Endothelial cell of umbilical vein (primary cell): ENCODE results near the gene SIPA1L2. TPM values are rescaled to one million over a fixed set of nuclear protein-coding genes. Genes with fewer than 3 reads are reported as not detected.

Source experiments
- BruUV-seq: library from RNA; stranded (reverse); fragments of 400-500 nt; replicated peaks from 2 replicates; lab custom pipeline; 2021; lab: Mats Ljungman, UMichigan
- CTCF ChIA-PET: fragments of 300-600, 350-600 bp; sonication (Branson Sonifier 250); formaldehyde crosslinking; loops from one replicate; lab custom pipeline; 2021; ENCODE audit warnings: antibody characterized with exemption, inconsistent platforms; lab: Charles Lee
- POLR2A ChIA-PET: fragments of 300-600, 350-600 bp; sonication (Branson Sonifier 250); formaldehyde crosslinking; loops from one replicate; lab custom pipeline; 2021; ENCODE audit warnings: antibody characterized with exemption, inconsistent platforms; lab: Charles Lee
- DNase-seq: peaks from one replicate; pipeline ENCODE4 v3.0.0-alpha.2; 2011; ENCODE audit warnings: low read depth, low spot score
- FAIRE-seq: peaks from 2 replicates; lab custom pipeline; 2011; peaks lifted over from hg19 to GRCh38; lab: Jason Lieb, UNC
- H2AFZ ChIP-seq: 2 replicates; pipeline ENCODE4 v1.6.0; 2012; ENCODE audit warnings: low read depth, low read length, control low read depth, inconsistent platforms
- H3K27ac ChIP-seq: 2 replicates; pipeline ENCODE4 v1.5.1; 2011; ENCODE audit warnings: low read depth, mild to moderate bottlenecking, control low read depth, low read length, moderate library complexity; ENCODE audit not compliant: insufficient read depth
- H3K27me3 ChIP-seq, 2 experiments: 2 replicates each; pipeline versions ENCODE4 v1.6.0 to v1.6.1; 2011; ENCODE audit warnings: low read length in 2 of 2, mixed read lengths in 1 of 2; ENCODE audit not compliant: control insufficient read depth in 2 of 2, insufficient read depth in 2 of 2
- H3K36me3 ChIP-seq, 2 experiments: 2 replicates in 1 of 2; 3 replicates in 1 of 2; pipeline ENCODE4 v1.5.1; 2011; ENCODE audit warnings: low read length in 2 of 2, mild to moderate bottlenecking in 1 of 2, moderate library complexity in 1 of 2; ENCODE audit not compliant: control insufficient read depth in 2 of 2, insufficient read depth in 2 of 2; ENCODE audit errors: extremely low read depth in 1 of 2
- H3K4me1 ChIP-seq: 3 replicates; pipeline ENCODE4 v1.5.1; 2011; ENCODE audit warnings: mild to moderate bottlenecking, low read length; ENCODE audit not compliant: control insufficient read depth, insufficient read depth; ENCODE audit errors: extremely low read depth
- H3K4me2 ChIP-seq: 2 replicates; pipeline ENCODE4 v1.6.1; 2011; ENCODE audit warnings: low read length, control low read depth, mixed read lengths; ENCODE audit not compliant: insufficient read depth
- H3K4me3 ChIP-seq, 3 experiments: fragments of 200-600 bp in 1 of 3; sonication (generic), shearing (Covaris generic) in 1 of 3; replicated peaks in 1 of 3; 2 replicates each; pipeline ENCODE4 v1.5.1; 2011 to 2016; ENCODE audit warnings: control low read depth in 3 of 3, low read length in 3 of 3, mild to moderate bottlenecking in 2 of 3, inconsistent platforms in 1 of 3, low read depth in 1 of 3, moderate library complexity in 1 of 3; ENCODE audit not compliant: insufficient read depth in 1 of 3
- H3K79me2 ChIP-seq: 2 replicates; pipeline ENCODE4 v1.6.0; 2012; ENCODE audit warnings: low read length, inconsistent platforms; ENCODE audit not compliant: control insufficient read depth, insufficient read depth
- H3K9ac ChIP-seq: replicated peaks from 2 replicates; pipeline ENCODE3; 2011; ENCODE audit warnings: low read length, control low read depth; ENCODE audit not compliant: insufficient read depth; ENCODE audit errors: extremely low read depth
- H3K9me1 ChIP-seq: replicated peaks from 3 replicates; pipeline ENCODE4 v1.6.0; 2011; ENCODE audit warnings: mild to moderate bottlenecking, low read length; ENCODE audit not compliant: control insufficient read depth, insufficient read depth; ENCODE audit errors: extremely low read depth
- H3K9me3 ChIP-seq: replicated peaks from 2 replicates; pipeline ENCODE4 v1.5.1; 2012; ENCODE audit warnings: low read length, inconsistent platforms; ENCODE audit not compliant: control insufficient read depth, insufficient read depth
- H4K20me1 ChIP-seq: replicated peaks from 2 replicates; pipeline ENCODE3; 2011; ENCODE audit warnings: mild to moderate bottlenecking, low read length; ENCODE audit not compliant: control insufficient read depth, insufficient read depth; ENCODE audit errors: extremely low read depth
- EZH2 ChIP-seq: IDR thresholded peaks from 2 replicates; pipeline ENCODE4 v1.6.1; 2012; ENCODE audit warnings: borderline replicate concordance, low read depth, mild to moderate bottlenecking, moderate library complexity, low read length, inconsistent platforms; ENCODE audit not compliant: severe bottlenecking
- FOS ChIP-seq: IDR thresholded peaks from 2 replicates; pipeline ENCODE4 v1.6.1; 2011; ENCODE audit warnings: mild to moderate bottlenecking, low read length, moderate library complexity, borderline replicate concordance; ENCODE audit not compliant: insufficient read depth
- GATA2 ChIP-seq: IDR thresholded peaks from 2 replicates; pipeline ENCODE4 v1.7.0; 2011; ENCODE audit warnings: low read depth, mild to moderate bottlenecking, moderate library complexity, mixed read lengths, low read length; ENCODE audit not compliant: insufficient read length, insufficient read depth
- JUN ChIP-seq: IDR thresholded peaks from 2 replicates; pipeline ENCODE4 v1.6.1; 2011; ENCODE audit warnings: borderline replicate concordance, low read depth; ENCODE audit not compliant: insufficient read length, insufficient read depth
- MYC ChIP-seq: IDR thresholded peaks from one replicate; pipeline ENCODE4 v1.6.1; 2011; ENCODE audit warnings: mild to moderate bottlenecking, low read depth, low read length
- POLR2A ChIP-seq: IDR thresholded peaks from 2 replicates; pipeline ENCODE4 v1.6.1; 2012; ENCODE audit warnings: low read depth, mild to moderate bottlenecking, control low read depth, low read length
- POLR2AphosphoS5 ChIP-seq: IDR thresholded peaks from 2 replicates; pipeline ENCODE4 v1.6.1; 2012; ENCODE audit warnings: low read depth, mild to moderate bottlenecking, control low read depth, low read length, moderate library complexity; ENCODE audit not compliant: insufficient read depth
- dilution Hi-C: fragments of 300-500 bp; cut with MboI; formaldehyde crosslinking; loops from one replicate; pipeline ENCODE4 v1.15.0; 2019; ENCODE audit warnings: low sequenced_read_pairs; ENCODE audit not compliant: extremely low pct_ligation_motif_present
- intact Hi-C: fragments of 100-400 bp; cut with micrococcal nuclease; formaldehyde crosslinking; loops from one replicate; pipeline ENCODE4 v1.10.0; 2022
- polyA plus RNA-seq, 4 experiments: library from polyadenylated mRNA; depleted of rRNA in 3 of 4; stranded (reverse) in 3 of 4; unstranded in 1 of 4; fragments of >200 nt; gene quantifications; 2 replicates each; pipeline versions ENCODE4 v1.2.1 to v1.2.3, GENCODE V29; 2011 to 2012; ENCODE audit warnings: missing spikeins in 1 of 4
- total RNA-seq: library from RNA; stranded (reverse); gene quantifications from 2 replicates; pipeline ENCODE4 v1.2.3, GENCODE V29; 2021
- TF ChIP-seq, protein P1 (sequence below): IDR thresholded peaks from 2 replicates; pipeline ENCODE4 v1.6.1; 2011; ENCODE audit not compliant: insufficient read depth, insufficient read length
- TF ChIP-seq, protein P2 (sequence below), 2 donors: IDR thresholded peaks; 1 replicate in 1 of 2; 2 replicates in 1 of 2; pipeline ENCODE4 v1.5.1; 2011; ENCODE audit warnings: low read length in 2 of 2, mild to moderate bottlenecking in 2 of 2, moderate library complexity in 2 of 2, control low read depth in 1 of 2, inconsistent platforms in 1 of 2, low read depth in 1 of 2; ENCODE audit not compliant: insufficient read depth in 1 of 2; ENCODE audit errors: extremely low read depth in 1 of 2

The SIPA1L2 gene
- total and polyA plus RNA-seq, 2 donors (not counting 3 experiments of a cell fraction or from before 2014, with no cell fraction given), result 3.6 to 12.8 TPM

DNA sequence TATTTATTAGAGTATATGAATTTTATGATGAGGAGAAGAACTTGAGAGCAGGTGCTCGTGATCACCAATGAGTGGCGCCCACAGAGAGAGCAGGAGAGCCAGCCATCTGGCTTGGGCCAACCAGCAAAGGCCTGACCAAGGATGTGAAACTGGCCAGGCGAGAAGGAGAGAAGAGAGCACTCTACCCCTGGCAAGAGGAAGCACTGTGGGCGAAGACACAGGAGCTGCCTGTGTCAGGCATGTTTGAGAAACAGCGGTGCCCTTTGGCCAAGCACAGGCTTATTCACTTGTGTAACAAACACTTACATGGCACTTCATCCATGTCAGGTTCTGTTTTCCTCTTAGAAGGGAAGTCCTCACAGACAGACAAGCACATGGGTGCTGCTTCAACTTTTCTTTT is 4.2 kb upstream of the SIPA1L2 start:
- H3K4me2 ChIP-seq, result no peak overlapping the region
- POLR2A ChIA-PET, result no interaction called here
- FAIRE-seq (no peak), DNase-seq (no peak)
- no peaks in the 10 kb centered on the region for H3K27me3 ChIP-seq
- dilution Hi-C loops, result no loop called here
- H2AFZ ChIP-seq, result no peak overlapping the region
- H3K9ac ChIP-seq, result no peak overlapping the region
- no peaks in the 10 kb centered on the region for H3K9me3 ChIP-seq
- no peaks in the 10 kb centered on the region for H3K9me1 ChIP-seq
- peaks cover 2% of the 10 kb centered on the region for H3K79me2 ChIP-seq
- H4K20me1 ChIP-seq, result no peaks in the 10 kb centered on the region
- no peaks in the 10 kb centered on the region for H3K36me3 ChIP-seq
- H3K4me1 ChIP-seq, result peaks cover 8% of the 10 kb centered on the region
- CTCF ChIA-PET, result interaction anchor here (0.8 to 2.0 kb wide), 7 partner anchors 43 to 608 kb away, joined by 3 to 9 read pairs (median 3); no protein-coding TSS in a partner anchor
- intact Hi-C loops, result loop anchor here (2.0 to 5.0 kb wide), 2 partner anchors 247 to 1007 kb away; partner anchors contain the start of gene DISC1
- no peak overlapping the region for H3K4me3 ChIP-seq
- no TSS peak for BruUV-seq
- TF ChIP-seq, protein P1, sequence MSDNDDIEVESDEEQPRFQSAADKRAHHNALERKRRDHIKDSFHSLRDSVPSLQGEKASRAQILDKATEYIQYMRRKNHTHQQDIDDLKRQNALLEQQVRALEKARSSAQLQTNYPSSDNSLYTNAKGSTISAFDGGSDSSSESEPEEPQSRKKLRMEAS, result no peak
- no peak for TF ChIP-seq POLR2AphosphoS5
- no peak for TF ChIP-seq GATA2
- no peak for TF ChIP-seq FOS
- TF ChIP-seq, protein P2, sequence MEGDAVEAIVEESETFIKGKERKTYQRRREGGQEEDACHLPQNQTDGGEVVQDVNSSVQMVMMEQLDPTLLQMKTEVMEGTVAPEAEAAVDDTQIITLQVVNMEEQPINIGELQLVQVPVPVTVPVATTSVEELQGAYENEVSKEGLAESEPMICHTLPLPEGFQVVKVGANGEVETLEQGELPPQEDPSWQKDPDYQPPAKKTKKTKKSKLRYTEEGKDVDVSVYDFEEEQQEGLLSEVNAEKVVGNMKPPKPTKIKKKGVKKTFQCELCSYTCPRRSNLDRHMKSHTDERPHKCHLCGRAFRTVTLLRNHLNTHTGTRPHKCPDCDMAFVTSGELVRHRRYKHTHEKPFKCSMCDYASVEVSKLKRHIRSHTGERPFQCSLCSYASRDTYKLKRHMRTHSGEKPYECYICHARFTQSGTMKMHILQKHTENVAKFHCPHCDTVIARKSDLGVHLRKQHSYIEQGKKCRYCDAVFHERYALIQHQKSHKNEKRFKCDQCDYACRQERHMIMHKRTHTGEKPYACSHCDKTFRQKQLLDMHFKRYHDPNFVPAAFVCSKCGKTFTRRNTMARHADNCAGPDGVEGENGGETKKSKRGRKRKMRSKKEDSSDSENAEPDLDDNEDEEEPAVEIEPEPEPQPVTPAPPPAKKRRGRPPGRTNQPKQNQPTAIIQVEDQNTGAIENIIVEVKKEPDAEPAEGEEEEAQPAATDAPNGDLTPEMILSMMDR (IDR thresholded peaks at IDR 0.05; ENCODE audit: extremely low read depth in 1 of 2, insufficient read depth in 1 of 2, low read depth in 1 of 2, low read length in 2 of 2), result no peak
- no peak for TF ChIP-seq POLR2A
- no peak for TF ChIP-seq JUN
- no peak for TF ChIP-seq MYC
- no peak for TF ChIP-seq EZH2
- no peak overlapping the region for H3K27ac ChIP-seq
